Parathyroid adenoma (tissue), 2 donors: ENCODE results near the gene TRMU.

ENCODE experiments used
- H2AFZ ChIP-seq: fragments of 300-600 bp; sonication (generic); one replicate; pipeline ENCODE4 v1.7.0; 2017; ENCODE audit warnings: antibody characterized with exemption, mild to moderate bottlenecking
- H3K27ac ChIP-seq: fragments of 300-600 bp; sonication (generic); one replicate; pipeline ENCODE4 v1.7.0; 2017
- H3K27me3 ChIP-seq: fragments of 300-600 bp; sonication (generic); one replicate; pipeline ENCODE4 v1.7.0; 2017; ENCODE audit warnings: low read length; ENCODE audit not compliant: control insufficient read depth, insufficient read depth
- H3K36me3 ChIP-seq: fragments of 300-600 bp; sonication (generic); one replicate; pipeline ENCODE4 v1.7.0; 2017; ENCODE audit warnings: low read length; ENCODE audit not compliant: control insufficient read depth, insufficient read depth
- H3K4me1 ChIP-seq: fragments of 300-600 bp; sonication (generic); one replicate; pipeline ENCODE4 v1.7.0; 2017; ENCODE audit warnings: control low read depth
- H3K4me2 ChIP-seq: fragments of 300-600 bp; sonication (generic); one replicate; pipeline ENCODE4 v1.7.0; 2017; ENCODE audit warnings: low read length
- H3K4me3 ChIP-seq: fragments of 300-600 bp; sonication (generic); one replicate; pipeline ENCODE4 v1.7.0; 2017; ENCODE audit warnings: low read depth, low read length
- H3K79me2 ChIP-seq: fragments of 300-600 bp; sonication (generic); one replicate; pipeline ENCODE4 v1.7.0; 2017; ENCODE audit warnings: control low read depth
- H3K9ac ChIP-seq: fragments of 300-600 bp; sonication (generic); one replicate; pipeline ENCODE4 v1.7.0; 2017; ENCODE audit warnings: mild to moderate bottlenecking
- H3K9me3 ChIP-seq: fragments of 300-600 bp; sonication (generic); one replicate; pipeline ENCODE4 v1.7.0; 2017; ENCODE audit warnings: low read length; ENCODE audit not compliant: control insufficient read depth
- TF ChIP-seq, protein P1 (sequence below): fragments of 300-600 bp; sonication (generic); IDR thresholded peaks from one replicate; pipeline ENCODE4 v1.7.0; 2017; ENCODE audit warnings: antibody characterized with exemption, mild to moderate bottlenecking
- donor health status: primary hyperparathyroidism.

TRMU gene

DNA sequence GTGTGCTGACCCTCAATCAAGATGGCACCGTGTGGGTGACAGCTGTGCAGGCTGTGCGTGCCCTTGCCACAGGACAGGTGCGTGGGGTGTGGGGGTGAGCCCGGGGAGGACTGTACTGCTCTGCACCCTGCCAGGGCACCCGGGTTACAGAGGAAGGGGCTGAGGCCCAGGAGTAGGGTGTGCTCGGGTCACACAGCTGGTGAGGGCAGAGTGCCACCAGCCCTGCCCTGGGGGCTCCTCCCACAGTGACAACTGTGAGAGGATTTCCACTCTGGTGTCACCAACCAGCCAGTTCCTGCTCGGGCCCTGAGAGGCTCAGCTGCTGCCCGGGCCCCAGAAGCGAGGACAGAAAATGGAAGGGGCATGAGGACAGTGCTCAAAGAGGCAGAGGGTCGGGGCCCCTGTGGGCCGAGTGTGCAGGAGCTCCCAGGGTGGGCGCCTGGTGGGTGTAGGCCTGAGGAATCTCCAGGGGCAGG, 20.5 kb downstream of the TRMU start:
- H3K4me3 ChIP-seq: no peak overlapping the region
- TF ChIP-seq, protein P1, sequence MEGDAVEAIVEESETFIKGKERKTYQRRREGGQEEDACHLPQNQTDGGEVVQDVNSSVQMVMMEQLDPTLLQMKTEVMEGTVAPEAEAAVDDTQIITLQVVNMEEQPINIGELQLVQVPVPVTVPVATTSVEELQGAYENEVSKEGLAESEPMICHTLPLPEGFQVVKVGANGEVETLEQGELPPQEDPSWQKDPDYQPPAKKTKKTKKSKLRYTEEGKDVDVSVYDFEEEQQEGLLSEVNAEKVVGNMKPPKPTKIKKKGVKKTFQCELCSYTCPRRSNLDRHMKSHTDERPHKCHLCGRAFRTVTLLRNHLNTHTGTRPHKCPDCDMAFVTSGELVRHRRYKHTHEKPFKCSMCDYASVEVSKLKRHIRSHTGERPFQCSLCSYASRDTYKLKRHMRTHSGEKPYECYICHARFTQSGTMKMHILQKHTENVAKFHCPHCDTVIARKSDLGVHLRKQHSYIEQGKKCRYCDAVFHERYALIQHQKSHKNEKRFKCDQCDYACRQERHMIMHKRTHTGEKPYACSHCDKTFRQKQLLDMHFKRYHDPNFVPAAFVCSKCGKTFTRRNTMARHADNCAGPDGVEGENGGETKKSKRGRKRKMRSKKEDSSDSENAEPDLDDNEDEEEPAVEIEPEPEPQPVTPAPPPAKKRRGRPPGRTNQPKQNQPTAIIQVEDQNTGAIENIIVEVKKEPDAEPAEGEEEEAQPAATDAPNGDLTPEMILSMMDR: no peak
- no peak overlapping the region for H3K27ac ChIP-seq
- H3K4me1 ChIP-seq: no peaks in the 10 kb centered on the region
- H3K9ac ChIP-seq: no peak overlapping the region
- no peaks in the 10 kb centered on the region for H3K36me3 ChIP-seq
- no peaks in the 10 kb centered on the region for H3K27me3 ChIP-seq
- H3K79me2 ChIP-seq: no peaks in the 10 kb centered on the region
- H3K9me3 ChIP-seq: no peaks in the 10 kb centered on the region
- H2AFZ ChIP-seq: no peak overlapping the region
- no peak overlapping the region for H3K4me2 ChIP-seq

DNA sequence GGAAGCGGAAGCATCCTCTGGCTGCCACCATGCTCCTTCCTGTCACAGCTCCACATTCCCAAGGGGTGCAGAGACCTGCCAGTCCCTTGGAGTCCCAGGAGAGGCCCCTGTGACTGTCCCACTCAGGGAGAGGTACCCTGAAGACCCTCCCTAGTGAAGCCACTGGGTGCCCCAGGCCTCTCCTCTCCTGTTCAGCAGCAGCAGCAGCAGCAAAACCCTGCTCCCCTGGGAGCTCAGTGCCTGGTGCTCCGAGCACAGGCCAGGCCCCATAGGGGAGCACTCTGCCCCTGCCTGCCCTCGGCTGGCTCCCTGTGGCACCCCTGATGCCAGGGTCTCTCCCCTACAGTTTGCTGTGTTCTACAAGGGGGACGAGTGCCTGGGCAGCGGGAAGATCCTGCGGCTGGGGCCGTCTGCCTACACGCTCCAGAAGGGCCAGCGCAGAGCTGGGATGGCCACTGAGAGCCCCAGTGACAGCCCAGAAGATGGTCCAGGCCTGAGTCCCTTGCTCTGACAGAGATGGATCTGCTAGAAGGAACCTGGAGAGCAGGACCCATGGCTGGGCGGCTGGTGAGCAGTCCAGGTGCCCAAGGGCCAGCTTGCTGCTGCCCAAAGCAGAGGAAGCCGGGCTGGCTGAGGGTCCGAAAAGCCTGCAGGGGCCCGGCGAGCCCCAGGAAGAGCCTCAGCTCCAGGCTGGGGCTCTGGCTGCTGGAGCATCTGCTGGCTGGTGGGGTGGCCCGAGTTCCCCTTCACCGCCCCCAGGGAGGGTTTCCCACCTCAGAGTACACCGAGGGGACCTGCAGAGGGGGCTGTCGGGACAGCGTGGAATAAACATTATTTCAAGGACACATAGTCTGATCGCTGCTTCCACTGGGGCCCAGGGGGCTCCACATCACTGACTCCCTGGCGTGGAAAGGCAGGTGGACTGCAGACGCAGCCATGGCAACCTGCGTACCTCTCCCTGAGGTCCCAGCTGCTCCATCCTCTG, 21.3 kb downstream of the TRMU start:
- Histone ChIP-seq H3K79me2 (no peaks in the 10 kb centered on the region), H3K27ac (no peak overlapping the region), H3K36me3 (no peaks in the 10 kb centered on the region), H3K9ac (no peak overlapping the region), H3K27me3 (no peaks in the 10 kb centered on the region), H3K4me1 (no peaks in the 10 kb centered on the region), H3K9me3 (no peaks in the 10 kb centered on the region), H3K4me2 (no peak overlapping the region), H2AFZ (no peak overlapping the region), H3K4me3 (no peak overlapping the region)
- TF ChIP-seq, protein P1: no peak

DNA sequence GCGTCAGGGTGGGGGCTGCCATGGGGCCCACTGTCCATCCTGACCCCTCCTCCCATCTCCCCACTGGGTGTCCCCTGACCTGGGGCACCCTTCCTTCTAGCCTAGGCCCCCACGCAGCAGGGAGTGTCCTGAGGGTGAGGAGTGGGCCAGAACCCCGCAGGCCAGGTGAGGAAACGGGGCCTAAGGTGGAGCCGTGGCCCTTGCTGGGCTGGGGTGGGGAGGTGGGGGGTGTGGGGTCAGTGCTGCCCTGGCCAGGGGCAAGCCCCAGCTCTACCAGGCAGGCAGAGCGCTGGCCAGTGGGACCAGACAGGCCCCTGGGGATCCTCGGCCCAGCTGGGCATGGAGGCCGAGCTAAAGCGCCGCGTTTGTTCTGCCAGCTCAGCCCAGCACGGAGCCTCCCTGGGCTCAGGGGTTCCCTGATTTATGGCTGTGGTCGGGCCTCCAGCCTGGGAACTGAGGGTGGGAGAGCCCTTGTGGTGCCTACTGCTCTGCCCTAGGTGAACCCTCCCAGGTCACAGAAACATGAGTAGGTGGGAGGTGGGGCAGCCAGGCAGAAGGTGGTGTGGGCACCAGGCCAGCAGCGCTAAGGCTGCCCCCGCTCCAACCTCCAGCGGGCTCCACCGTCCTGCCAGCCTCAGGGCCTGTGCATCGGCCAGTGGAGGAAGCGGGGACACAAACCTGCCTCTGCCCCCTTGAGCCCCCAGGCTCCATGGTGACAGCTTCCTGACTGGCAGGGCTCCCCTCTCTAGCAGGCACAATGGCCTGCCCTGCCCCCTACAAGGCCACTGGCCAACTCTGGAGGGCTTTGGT, 22.4 kb downstream of the TRMU start:
- Histone ChIP-seq H3K36me3 (no peaks in the 10 kb centered on the region), H3K4me3 (no peak overlapping the region), H3K9ac (no peak overlapping the region), H3K27me3 (no peaks in the 10 kb centered on the region), H2AFZ (no peak overlapping the region), H3K27ac (no peak overlapping the region), H3K4me1 (no peaks in the 10 kb centered on the region), H3K4me2 (no peak overlapping the region), H3K9me3 (no peaks in the 10 kb centered on the region), H3K79me2 (no peaks in the 10 kb centered on the region)
- TF ChIP-seq, protein P1: no peak

DNA sequence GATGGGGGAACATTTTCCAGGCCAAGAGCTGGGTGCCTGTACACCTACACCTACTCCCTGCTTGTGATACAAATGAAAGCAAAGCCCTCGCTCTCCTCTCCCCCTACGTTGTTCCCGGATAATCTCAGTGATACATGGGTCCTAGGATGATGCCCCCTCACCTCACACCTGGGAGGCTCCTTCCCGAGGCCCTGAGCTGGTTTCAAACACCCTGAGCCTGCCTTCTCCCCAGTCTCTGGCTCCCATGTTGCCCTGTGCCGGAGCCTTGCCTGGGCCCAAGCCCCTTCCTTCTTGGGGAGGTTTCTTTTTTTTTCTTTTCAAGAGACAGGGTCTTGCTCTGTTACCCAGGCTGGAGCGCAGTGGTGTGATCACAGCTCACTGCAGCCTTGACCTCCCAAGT, 23.3 kb downstream of the TRMU start:
- no peak overlapping the region for H3K4me3 ChIP-seq
- no peak overlapping the region for H3K4me2 ChIP-seq
- no peak overlapping the region for H2AFZ ChIP-seq
- H3K4me1 ChIP-seq: no peaks in the 10 kb centered on the region
- no peaks in the 10 kb centered on the region for H3K27me3 ChIP-seq
- H3K9ac ChIP-seq: no peak overlapping the region
- no peak overlapping the region for H3K27ac ChIP-seq
- TF ChIP-seq, protein P1: no peak
- no peaks in the 10 kb centered on the region for H3K36me3 ChIP-seq
- no peaks in the 10 kb centered on the region for H3K9me3 ChIP-seq
- no peaks in the 10 kb centered on the region for H3K79me2 ChIP-seq
